ENCODE results near the gene NAPEPLD. TPM values are rescaled to one million over a fixed set of nuclear protein-coding genes. Genes with fewer than 3 reads are reported as not detected.

NAPEPLD gene
- total and polyA plus RNA-seq, 2 of the 8 experiments (the other 6 are each of a cell fraction or from before 2014, with no cell fraction given) = 4.2 to 9.9 TPM

GRCh38 chr7:103140061-103140460 lies 8.8 kb downstream of the NAPEPLD start (continued):
- no peak for TF ChIP-seq RFX5 (IDR thresholded peaks at IDR 0.05; ENCODE audit: borderline replicate concordance, low read depth, low read length)

All from H1 (cell line).